ENCODE data around the gene SPATA9.
"Not testable (repeated sequence)": the region's sequence is repeated elsewhere in the genome, so short reads cannot be mapped to it uniquely, and the experiment has no call there.

SPATA9 gene

DNA sequence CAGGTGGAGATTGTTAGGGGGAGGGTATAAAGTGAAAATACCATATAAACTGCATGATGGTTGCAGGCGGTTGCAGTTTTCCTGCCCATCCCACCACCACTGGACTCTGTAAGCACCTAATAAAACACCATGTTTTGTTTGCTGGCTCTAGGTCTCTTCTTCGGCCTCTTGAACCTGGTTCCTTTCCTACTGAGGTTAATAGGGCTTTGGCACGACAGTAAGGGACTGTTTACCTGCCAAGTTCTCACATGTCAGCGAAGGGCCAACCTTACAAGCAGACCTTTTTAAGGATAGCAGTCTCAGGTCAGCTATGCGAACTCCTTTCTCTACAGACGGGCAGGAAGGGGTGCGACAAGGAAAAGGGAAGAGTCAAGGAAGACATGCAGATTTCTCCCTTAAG, 39.6 kb downstream of the SPATA9 start:
- no peak for DNase-seq

- no peak for DNase-seq
Observed at GRCh38 chr5:95641741-95642220, 41.0 kb downstream of the SPATA9 start.

DNA sequence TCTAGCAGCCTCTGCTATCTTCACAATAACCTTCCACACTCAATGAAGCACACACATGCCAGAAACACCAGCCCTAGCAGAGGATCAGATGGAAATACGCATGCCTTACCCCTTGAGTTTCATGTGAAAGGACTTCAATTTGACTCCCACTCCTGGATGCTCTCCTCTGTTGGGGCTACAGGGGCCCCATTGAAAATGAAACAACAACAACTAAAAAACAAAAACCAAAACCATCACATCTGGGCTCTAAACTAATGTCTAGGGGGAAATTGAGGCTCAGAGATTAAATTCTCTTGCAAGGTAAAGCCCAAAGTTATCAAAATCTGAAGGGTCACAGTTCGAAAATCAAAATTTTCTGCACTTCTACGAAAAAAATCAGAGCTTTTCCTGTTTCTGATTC, 44.2 kb downstream of the SPATA9 start:
- no peak for DNase-seq

GRCh38 chr5:95634081-95634480, 48.7 kb downstream of the SPATA9 start:
- DNase-seq, result no peak

DNA sequence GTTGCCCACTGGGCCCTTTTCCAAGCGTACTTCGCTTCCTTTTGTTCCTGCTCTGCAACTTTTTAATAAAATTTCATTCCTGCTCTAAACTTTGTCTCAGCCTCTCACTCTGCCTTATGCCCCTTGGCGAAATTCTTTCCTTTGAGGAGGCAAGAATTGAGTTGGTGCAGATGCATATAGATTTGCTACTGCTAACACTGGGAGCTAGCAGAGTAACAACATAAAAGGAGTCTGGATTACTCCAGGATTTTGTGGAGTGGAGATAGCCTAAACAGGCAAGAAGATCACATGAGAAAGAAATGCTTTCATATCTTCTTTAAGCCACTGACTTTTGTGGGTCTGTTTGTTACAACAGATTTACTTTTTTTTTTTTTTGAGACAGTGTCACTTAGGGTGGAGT, 49.1 kb downstream of the SPATA9 start:
- DNase-seq, result no peak

DNA sequence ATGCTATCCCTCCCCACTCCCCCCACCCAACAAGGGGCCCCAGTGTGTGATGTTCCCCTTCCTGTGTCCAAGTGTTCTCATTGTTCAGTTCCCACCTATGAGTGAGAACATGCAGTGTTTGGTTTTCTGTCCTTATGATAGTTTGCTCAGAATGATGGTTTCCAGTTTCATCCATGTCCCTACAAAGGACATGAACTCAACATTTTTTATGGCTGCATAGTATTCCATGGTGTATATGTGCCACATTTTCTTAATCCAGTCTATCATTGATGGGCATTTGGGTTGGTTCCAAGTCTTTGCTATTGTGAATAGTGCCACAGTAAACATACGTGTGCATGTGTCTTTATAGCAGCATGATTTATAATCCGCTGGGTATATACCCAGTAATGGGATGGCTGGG, 49.8 kb downstream of the SPATA9 start:
- not testable (repeated sequence) for DNase-seq

GRCh38 chr5:95631991-95632675, 50.7 kb downstream of the SPATA9 start:
- no peak for DNase-seq

- no peak for DNase-seq
Observed at GRCh38 chr5:95631255-95631958, 51.4 kb downstream of the SPATA9 start.

- no peak for DNase-seq
Observed at GRCh38 chr5:95630394-95630917, 52.3 kb downstream of the SPATA9 start.

- no peak for DNase-seq
Observed at GRCh38 chr5:95628933-95629332, 53.9 kb downstream of the SPATA9 start.

DNA sequence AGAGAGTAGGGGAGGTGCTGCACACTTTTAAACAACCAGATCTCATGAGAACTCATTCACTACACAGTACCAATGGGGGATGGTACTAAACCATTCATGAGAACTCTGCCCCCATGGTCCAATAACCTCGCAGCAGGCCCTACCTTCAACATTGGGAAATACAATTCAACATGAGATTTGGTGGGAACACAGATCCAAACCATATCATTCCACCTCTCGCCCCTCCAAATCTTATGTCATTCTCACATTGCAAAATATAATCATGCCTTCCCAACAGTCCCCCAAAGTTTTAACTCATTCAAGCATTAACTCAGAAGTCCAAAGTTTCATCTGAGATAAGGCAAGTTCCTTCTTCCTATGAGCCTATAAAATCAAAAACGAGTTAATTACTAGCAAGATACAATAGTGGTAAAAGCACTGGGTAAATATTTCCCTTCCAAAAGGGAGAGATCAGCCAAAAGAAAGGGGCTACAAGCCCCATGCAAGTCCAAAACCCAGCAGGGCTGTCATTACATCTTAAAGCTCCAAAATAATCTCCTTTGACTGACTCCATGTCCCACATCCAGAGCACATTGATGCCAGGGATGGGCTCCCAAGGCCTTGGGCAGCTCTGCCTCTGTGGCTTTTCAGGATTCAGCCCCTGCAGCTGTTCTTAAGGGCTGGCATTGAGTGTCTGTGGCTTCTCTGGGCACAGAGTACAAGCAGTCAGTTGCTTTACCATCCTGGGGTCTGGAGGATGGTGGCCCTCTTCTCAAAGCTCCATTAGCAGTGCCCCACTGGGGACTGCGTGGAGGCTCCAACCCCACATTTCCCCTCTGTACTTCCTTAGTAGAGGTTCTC, 54.6 kb downstream of the SPATA9 start:
- no peak for DNase-seq

DNA sequence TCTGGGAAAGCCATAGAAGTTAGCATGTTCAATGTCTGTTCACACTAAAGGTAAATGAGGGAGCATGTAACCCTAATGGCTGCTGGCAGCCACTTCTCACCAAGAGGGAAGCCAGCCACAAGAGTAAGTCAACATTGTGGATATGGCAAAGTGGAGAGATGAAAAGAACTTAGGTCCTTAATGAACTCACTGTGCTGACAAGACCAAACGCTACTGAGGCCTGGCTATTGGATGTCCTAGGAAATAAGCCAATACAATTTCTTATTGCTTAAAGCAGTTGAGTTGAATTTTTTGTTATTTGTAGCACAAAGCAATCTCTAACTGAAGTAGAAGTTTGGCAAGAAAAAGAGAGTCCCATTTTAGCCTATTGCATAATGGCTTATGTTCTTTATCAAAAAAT, 56.1 kb downstream of the SPATA9 start:
- no peak for DNase-seq

DNA sequence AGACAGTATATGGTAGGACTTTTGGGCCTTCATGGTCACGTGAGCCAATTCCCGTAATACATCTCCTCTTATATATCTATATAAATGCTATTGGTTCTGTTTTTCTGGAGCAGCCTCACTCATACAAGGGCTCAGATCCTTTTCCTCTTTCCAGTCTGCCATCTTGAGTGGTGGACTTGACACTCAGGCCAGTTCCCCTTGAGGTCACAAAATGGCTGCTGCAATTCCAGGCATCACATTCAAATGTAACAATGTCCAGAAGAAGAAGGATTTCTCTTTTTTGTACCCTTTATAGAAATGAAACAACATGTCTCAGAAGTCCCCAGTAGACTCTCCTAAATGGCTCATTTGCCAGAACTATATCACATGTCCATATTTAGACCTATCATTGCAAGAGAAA, 58.4 kb downstream of the SPATA9 start:
- no peak for DNase-seq

GRCh38 chr5:95623706-95624105, 59.1 kb downstream of the SPATA9 start:
- no peak for DNase-seq

DNA sequence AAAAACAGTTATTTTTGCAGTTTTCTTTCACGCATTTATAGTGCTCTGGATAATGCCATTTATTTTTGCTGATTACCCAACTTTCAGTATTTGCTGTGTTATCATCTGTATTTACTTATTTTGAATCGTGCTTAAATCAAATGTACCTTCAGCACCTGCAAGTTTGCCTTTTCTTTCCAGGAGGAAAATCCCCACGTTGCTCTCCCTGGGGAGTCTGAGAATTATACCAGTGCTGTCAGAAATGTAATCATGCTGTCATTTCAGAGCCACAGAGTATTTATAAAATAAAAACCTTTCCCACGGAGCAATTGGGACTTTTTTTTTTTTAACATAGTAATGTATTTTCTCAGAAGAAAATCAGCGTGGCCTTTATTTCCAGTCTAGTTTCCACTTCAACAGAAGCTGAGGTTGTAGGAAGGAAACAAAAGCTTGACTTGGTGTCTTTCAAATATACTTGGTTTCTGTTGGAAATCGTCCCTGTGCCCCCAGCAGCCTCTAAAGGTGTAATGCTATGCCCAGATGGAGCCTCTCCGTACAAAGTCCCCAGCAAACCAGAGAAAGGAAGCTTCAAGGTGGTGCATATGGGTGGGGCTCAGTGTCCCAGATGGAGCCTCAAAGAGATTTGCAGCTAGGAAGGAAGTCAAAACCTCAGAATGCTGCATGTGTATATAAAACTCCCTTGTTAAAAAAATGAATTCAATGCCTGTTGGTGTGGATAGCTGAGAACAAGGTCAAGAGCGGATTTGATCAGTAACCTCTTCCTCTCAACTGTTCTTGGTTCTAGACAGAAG, 60.8 kb downstream of the SPATA9 start:
- DNase-seq, result no peak

- peak in 1 of 2 experiments; percentile 17 for DNase-seq
Observed at GRCh38 chr5:95620870-95621838, 61.6 kb downstream of the SPATA9 start.

DNA sequence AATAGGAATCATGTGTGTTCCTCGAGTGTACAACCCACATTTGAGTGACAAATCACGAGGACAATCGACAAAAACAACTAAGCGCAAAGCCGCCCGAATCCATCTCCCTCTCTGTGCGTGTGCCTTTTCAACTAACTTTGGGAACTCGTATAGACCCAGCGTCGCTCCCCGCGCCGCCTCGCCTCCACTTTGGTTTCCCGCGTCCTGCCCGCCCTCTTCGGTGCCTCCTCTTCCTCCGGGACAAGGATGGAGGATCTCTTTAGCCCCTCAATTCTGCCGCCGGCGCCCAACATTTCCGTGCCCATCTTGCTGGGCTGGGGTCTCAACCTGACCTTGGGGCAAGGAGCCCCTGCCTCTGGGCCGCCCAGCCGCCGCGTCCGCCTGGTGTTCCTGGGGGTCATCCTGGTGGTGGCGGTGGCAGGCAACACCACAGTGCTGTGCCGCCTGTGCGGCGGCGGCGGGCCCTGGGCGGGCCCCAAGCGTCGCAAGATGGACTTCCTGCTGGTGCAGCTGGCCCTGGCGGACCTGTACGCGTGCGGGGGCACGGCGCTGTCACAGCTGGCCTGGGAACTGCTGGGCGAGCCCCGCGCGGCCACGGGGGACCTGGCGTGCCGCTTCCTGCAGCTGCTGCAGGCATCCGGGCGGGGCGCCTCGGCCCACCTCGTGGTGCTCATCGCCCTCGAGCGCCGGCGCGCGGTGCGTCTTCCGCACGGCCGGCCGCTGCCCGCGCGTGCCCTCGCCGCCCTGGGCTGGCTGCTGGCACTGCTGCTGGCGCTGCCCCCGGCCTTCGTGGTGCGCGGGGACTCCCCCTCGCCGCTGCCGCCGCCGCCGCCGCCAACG, 62.5 kb downstream of the SPATA9 start, which contains the start of gene GPR150:
Gene GPR150 (plus strand): TSS at position 58 of the 840 bp plus-strand sequence. CDS start 189 bp downstream, at position 247.
- DNase-seq, result peak in 1 of 2 experiments; percentile 36

GRCh38 chr5:95619514-95620029, 63.2 kb downstream of the SPATA9 start:
- DNase-seq, result no peak

GRCh38 chr5:95619096-95619495, 63.7 kb downstream of the SPATA9 start:
- DNase-seq, result no peak

- DNase-seq, result no peak
Observed at GRCh38 chr5:95617057-95617456, 65.7 kb downstream of the SPATA9 start.
